Muscle of back (tissue), 11 donors: ENCODE data around the gene PSKH1. TPM values are rescaled to one million over a fixed set of nuclear protein-coding genes. Genes with fewer than 3 reads are reported as not detected.
"Not testable (repeated sequence)": the region's sequence is repeated elsewhere in the genome, so short reads cannot be mapped to it uniquely, and the experiment has no call there.

ENCODE experiments used
- DNase-seq, 3 donors: peaks; one replicate each; pipeline versions ENCODE4 v3.0.0 to v3.0.0-alpha.2; 2013
- polyA plus RNA-seq, 10 donors: library from polyadenylated mRNA; unstranded; fragments of 120-200 nt; gene quantifications; one replicate each; pipeline ENCODE4 v1.2.1, GENCODE V29; 2013; ENCODE audit not compliant: insufficient read length in 10 of 10

The PSKH1 gene
- polyA plus RNA-seq, 10 donors = 17.1 to 27.5 (median 20.7) TPM

- not testable (repeated sequence) for DNase-seq
Measured at GRCh38 chr16:67864044-67864443, 29.0 kb upstream of the PSKH1 start.

- no peak for DNase-seq
Measured at GRCh38 chr16:67864594-67864993, 28.5 kb upstream of the PSKH1 start.

- no peak for DNase-seq
Measured at GRCh38 chr16:67865318-67865717, 27.7 kb upstream of the PSKH1 start.

GRCh38 chr16:67868290-67868689 is 24.8 kb upstream of the PSKH1 start:
- DNase-seq = no peak

GRCh38 chr16:67869653-67870052 is 23.4 kb upstream of the PSKH1 start:
- DNase-seq = no peak

- DNase-seq = no peak
Measured at GRCh38 chr16:67871256-67871655, 21.8 kb upstream of the PSKH1 start.

- no peak for DNase-seq
Measured at GRCh38 chr16:67872131-67872630, 20.9 kb upstream of the PSKH1 start.

- DNase-seq = peak; percentile 66 to 91 (median 82)
Measured at GRCh38 chr16:67872631-67873434, 20.2 kb upstream of the PSKH1 start, which contains the start of gene EDC4. EDC4 (plus strand) TSS chr16:67873052; CDS start chr16:67873262, 210 bp downstream.

GRCh38 chr16:67873435-67874370 is 19.4 kb upstream of the PSKH1 start:
- DNase-seq = no peak

GRCh38 chr16:67874372-67874771 is 18.7 kb upstream of the PSKH1 start:
- DNase-seq = no peak

- DNase-seq = no peak
Measured at GRCh38 chr16:67877064-67877463, 16.0 kb upstream of the PSKH1 start.

GRCh38 chr16:67878232-67878631 is 14.8 kb upstream of the PSKH1 start:
- no peak for DNase-seq

- no peak for DNase-seq
Measured at GRCh38 chr16:67878846-67879245, 14.2 kb upstream of the PSKH1 start.

GRCh38 chr16:67879462-67879861 is 13.6 kb upstream of the PSKH1 start:
- no peak for DNase-seq

- DNase-seq = no peak
Measured at GRCh38 chr16:67879936-67880335, 13.1 kb upstream of the PSKH1 start.

- DNase-seq = no peak
Measured at GRCh38 chr16:67880584-67880983, 12.5 kb upstream of the PSKH1 start.

- DNase-seq = peak; percentile 56 to 73 (median 65)
Measured at GRCh38 chr16:67881621-67882161, 11.4 kb upstream of the PSKH1 start.

GRCh38 chr16:67882374-67883145 is 10.5 kb upstream of the PSKH1 start:
- DNase-seq = peak; percentile 76 to 82 (median 82)

GRCh38 chr16:67883146-67883871 is 9.7 kb upstream of the PSKH1 start:
- DNase-seq = no peak

- peak in 1 of 3 donors; percentile 57 for DNase-seq
Measured at GRCh38 chr16:67883872-67884261, 9.2 kb upstream of the PSKH1 start.

GRCh38 chr16:67884684-67885083 is 8.4 kb upstream of the PSKH1 start, which contains the start of gene NRN1L:
NRN1L (plus strand) TSS chr16:67884885; CDS start chr16:67884904, 19 bp downstream.
- peak; percentile 82 to 95 (median 91) for DNase-seq
